ENCODE data around the gene NAV3.

Gene NAV3

GRCh38 chr12:77923882-77924281 is 93.2 kb downstream of the NAV3 start:
- Histone ChIP-seq H3K36me3 (ENCODE audit: control insufficient read depth in 1 of 2, insufficient read depth in 2 of 2, low read depth in 1 of 2, low read length in 2 of 2) (no peaks in the 10 kb centered on the region), H3K79me1 (replicated peaks; ENCODE audit: low read length, poor library complexity, severe bottlenecking) (no peaks in the 10 kb centered on the region), H4K8ac (ENCODE audit: low read length) (no peak overlapping the region), H2BK12ac (ENCODE audit: low read length in 2 of 2) (no peak overlapping the region), H3K27me3 (ENCODE audit: control insufficient read depth in 1 of 2, insufficient read depth in 1 of 2, low read length in 2 of 2) (no peaks in the 10 kb centered on the region), H3K23ac (ENCODE audit: low read length in 2 of 2) (no peak overlapping the region), H2BK120ac (ENCODE audit: low read depth, low read length) (no peak overlapping the region), H2AFZ (ENCODE audit: low read depth, low read length) (no peak overlapping the region), H2BK5ac (ENCODE audit: low read depth, low read length, poor library complexity, severe bottlenecking) (no peak overlapping the region), H3K4me2 (ENCODE audit: low read length, poor library complexity, severe bottlenecking) (no peak overlapping the region), H3K4me1 (ENCODE audit: control insufficient read depth, insufficient read depth, low read depth, low read length) (peaks cover 1% of the 10 kb centered on the region), H3K9me3 (ENCODE audit: control insufficient read depth, low read length) (no peaks in the 10 kb centered on the region), H3K14ac (ENCODE audit: low read length in 2 of 2) (no peak overlapping the region), H3K27ac (ENCODE audit: low read length, poor library complexity, severe bottlenecking) (no peak overlapping the region), H2AK5ac (ENCODE audit: low read length, severe bottlenecking) (no peak overlapping the region), H4K91ac (ENCODE audit: low read length) (no peak overlapping the region), H3K4ac (ENCODE audit: low read depth in 1 of 2, low read length in 2 of 2) (no peak overlapping the region), H3K18ac (ENCODE audit: low read depth in 1 of 2, low read length in 2 of 2) (peak overlapping the region in 1 of 2 experiments; percentile 43), H2BK15ac (ENCODE audit: low read depth, poor library complexity, severe bottlenecking) (no peak overlapping the region), H3K4me3 (ENCODE audit: insufficient read depth in 1 of 2, low read depth in 1 of 2, low read length in 2 of 2) (no peak overlapping the region), H3K9ac (ENCODE audit: low read length) (no peak overlapping the region)
- WGBS = 67% methylated on average over 1 of the region's 1 CpG
- no peak for DNase-seq

DNA sequence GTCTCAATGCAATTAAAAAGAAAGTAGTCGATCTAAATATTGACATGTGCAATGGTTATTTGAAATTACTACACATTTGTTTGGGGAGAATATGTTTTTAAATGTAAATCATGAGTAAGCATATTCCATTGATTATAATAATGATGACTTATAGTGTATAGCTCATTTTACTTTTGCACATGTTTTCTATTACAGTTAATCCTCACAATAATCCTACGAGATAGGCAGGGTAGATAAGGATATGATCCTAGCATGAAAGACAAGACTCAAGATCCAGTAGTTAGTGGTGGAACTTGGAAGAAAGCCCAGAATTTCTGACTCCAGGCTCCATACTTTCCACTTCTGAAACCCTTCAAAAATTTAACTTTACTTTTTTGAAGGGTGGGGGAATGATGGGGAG is 94.0 kb downstream of the NAV3 start:
- Histone ChIP-seq H3K23ac (ENCODE audit: low read length in 2 of 2) (no peak overlapping the region), H3K4ac (ENCODE audit: low read depth in 1 of 2, low read length in 2 of 2) (no peak overlapping the region), H3K4me2 (ENCODE audit: low read length, poor library complexity, severe bottlenecking) (no peak overlapping the region), H2AFZ (ENCODE audit: low read depth, low read length) (no peak overlapping the region), H4K8ac (ENCODE audit: low read length) (no peak overlapping the region), H2BK12ac (ENCODE audit: low read length in 2 of 2) (no peak overlapping the region), H3K9me3 (ENCODE audit: control insufficient read depth, low read length) (no peaks in the 10 kb centered on the region), H2AK5ac (ENCODE audit: low read length, severe bottlenecking) (no peak overlapping the region), H3K36me3 (ENCODE audit: control insufficient read depth in 1 of 2, insufficient read depth in 2 of 2, low read depth in 1 of 2, low read length in 2 of 2) (no peaks in the 10 kb centered on the region), H3K27ac (ENCODE audit: low read length, poor library complexity, severe bottlenecking) (no peak overlapping the region), H3K18ac (ENCODE audit: low read depth in 1 of 2, low read length in 2 of 2) (no peak overlapping the region), H3K14ac (ENCODE audit: low read length in 2 of 2) (no peak overlapping the region), H2BK15ac (ENCODE audit: low read depth, poor library complexity, severe bottlenecking) (no peak overlapping the region), H3K4me3 (ENCODE audit: insufficient read depth in 1 of 2, low read depth in 1 of 2, low read length in 2 of 2) (no peak overlapping the region), H2BK120ac (ENCODE audit: low read depth, low read length) (no peak overlapping the region), H3K79me1 (replicated peaks; ENCODE audit: low read length, poor library complexity, severe bottlenecking) (no peaks in the 10 kb centered on the region), H4K91ac (ENCODE audit: low read length) (no peak overlapping the region), H2BK5ac (ENCODE audit: low read depth, low read length, poor library complexity, severe bottlenecking) (no peak overlapping the region), H3K9ac (ENCODE audit: low read length) (peak overlapping the region; percentile 64), H3K27me3 (ENCODE audit: control insufficient read depth in 1 of 2, insufficient read depth in 1 of 2, low read length in 2 of 2) (no peaks in the 10 kb centered on the region), H3K4me1 (ENCODE audit: control insufficient read depth, insufficient read depth, low read depth, low read length) (peaks cover 1% of the 10 kb centered on the region)
- no CpG with 5 or more reads among the region's 2 CpGs for WGBS
- DNase-seq = peak; percentile 57

GRCh38 chr12:77925536-77926108 is 94.9 kb downstream of the NAV3 start:
- Histone ChIP-seq H2BK15ac (ENCODE audit: low read depth, poor library complexity, severe bottlenecking) (no peak overlapping the region), H4K91ac (ENCODE audit: low read length) (no peak overlapping the region), H2BK120ac (ENCODE audit: low read depth, low read length) (no peak overlapping the region), H3K9ac (ENCODE audit: low read length) (peak overlapping the region; percentile 64), H4K8ac (ENCODE audit: low read length) (no peak overlapping the region), H2AFZ (ENCODE audit: low read depth, low read length) (no peak overlapping the region), H3K18ac (ENCODE audit: low read depth in 1 of 2, low read length in 2 of 2) (no peak overlapping the region), H3K4me3 (ENCODE audit: insufficient read depth in 1 of 2, low read depth in 1 of 2, low read length in 2 of 2) (peak overlapping the region in 1 of 2 experiments; percentile 39), H2AK5ac (ENCODE audit: low read length, severe bottlenecking) (no peak overlapping the region), H3K4ac (ENCODE audit: low read depth in 1 of 2, low read length in 2 of 2) (no peak overlapping the region), H3K27ac (ENCODE audit: low read length, poor library complexity, severe bottlenecking) (no peak overlapping the region), H3K14ac (ENCODE audit: low read length in 2 of 2) (no peak overlapping the region), H3K4me1 (ENCODE audit: control insufficient read depth, insufficient read depth, low read depth, low read length) (peaks cover 1% of the 10 kb centered on the region), H2BK12ac (ENCODE audit: low read length in 2 of 2) (no peak overlapping the region), H3K9me3 (ENCODE audit: control insufficient read depth, low read length) (no peaks in the 10 kb centered on the region), H3K36me3 (ENCODE audit: control insufficient read depth in 1 of 2, insufficient read depth in 2 of 2, low read depth in 1 of 2, low read length in 2 of 2) (no peaks in the 10 kb centered on the region), H3K27me3 (ENCODE audit: control insufficient read depth in 1 of 2, insufficient read depth in 1 of 2, low read length in 2 of 2) (no peaks in the 10 kb centered on the region), H3K4me2 (ENCODE audit: low read length, poor library complexity, severe bottlenecking) (peak overlapping the region; percentile 27), H3K23ac (ENCODE audit: low read length in 2 of 2) (no peak overlapping the region), H2BK5ac (ENCODE audit: low read depth, low read length, poor library complexity, severe bottlenecking) (no peak overlapping the region), H3K79me1 (replicated peaks; ENCODE audit: low read length, poor library complexity, severe bottlenecking) (no peaks in the 10 kb centered on the region)
- 0% methylated on average over 5 of the region's 6 CpGs for WGBS
- peak; percentile 94 for DNase-seq

- H2AFZ ChIP-seq (ENCODE audit: low read depth, low read length) = no peak overlapping the region
- no peak overlapping the region for H3K23ac ChIP-seq (ENCODE audit: low read length in 2 of 2)
- H3K9ac ChIP-seq (ENCODE audit: low read length) = no peak overlapping the region
- no peak overlapping the region for H3K4ac ChIP-seq (ENCODE audit: low read depth in 1 of 2, low read length in 2 of 2)
- H3K79me1 ChIP-seq (replicated peaks; ENCODE audit: low read length, poor library complexity, severe bottlenecking) = no peaks in the 10 kb centered on the region
- no peak overlapping the region for H3K27ac ChIP-seq (ENCODE audit: low read length, poor library complexity, severe bottlenecking)
- no peak overlapping the region for H4K8ac ChIP-seq (ENCODE audit: low read length)
- no peaks in the 10 kb centered on the region for H3K9me3 ChIP-seq (ENCODE audit: control insufficient read depth, low read length)
- no peaks in the 10 kb centered on the region for H3K36me3 ChIP-seq (ENCODE audit: control insufficient read depth in 1 of 2, insufficient read depth in 2 of 2, low read depth in 1 of 2, low read length in 2 of 2)
- H3K18ac ChIP-seq (ENCODE audit: low read depth in 1 of 2, low read length in 2 of 2) = no peak overlapping the region
- no peak overlapping the region for H3K4me3 ChIP-seq (ENCODE audit: insufficient read depth in 1 of 2, low read depth in 1 of 2, low read length in 2 of 2)
- no peak overlapping the region for H2BK120ac ChIP-seq (ENCODE audit: low read depth, low read length)
- peaks cover 1% of the 10 kb centered on the region for H3K4me1 ChIP-seq (ENCODE audit: control insufficient read depth, insufficient read depth, low read depth, low read length)
- H2BK15ac ChIP-seq (ENCODE audit: low read depth, poor library complexity, severe bottlenecking) = no peak overlapping the region
- H3K4me2 ChIP-seq (ENCODE audit: low read length, poor library complexity, severe bottlenecking) = no peak overlapping the region
- H2AK5ac ChIP-seq (ENCODE audit: low read length, severe bottlenecking) = no peak overlapping the region
- no peak for DNase-seq
- H2BK12ac ChIP-seq (ENCODE audit: low read length in 2 of 2) = no peak overlapping the region
- H3K14ac ChIP-seq (ENCODE audit: low read length in 2 of 2) = no peak overlapping the region
- 84% methylated on average over 7 of the region's 8 CpGs for WGBS
- H2BK5ac ChIP-seq (ENCODE audit: low read depth, low read length, poor library complexity, severe bottlenecking) = no peak overlapping the region
- H3K27me3 ChIP-seq (ENCODE audit: control insufficient read depth in 1 of 2, insufficient read depth in 1 of 2, low read length in 2 of 2) = no peaks in the 10 kb centered on the region
- no peak overlapping the region for H4K91ac ChIP-seq (ENCODE audit: low read length)
Measured at GRCh38 chr12:77928078-77928477, 97.4 kb downstream of the NAV3 start.

Data from mesenchymal stem cell (in vitro differentiated cells and primary cell).